Stimulated activated CD8-positive, alpha-beta memory T cell treated with anti-CD3 and anti-CD28 coated beads, Interleukin-4, amount 100 ng/mL, for 24 hours (primary cell): Measurements from ENCODE around the gene FUT7.

ENCODE experiments used
- DNase-seq: peaks from one replicate; pipeline ENCODE4 v3.0.0-alpha.2; 2020; ENCODE audit warnings: low read depth

Gene FUT7

GRCh38 chr9:137001857-137002645, 29.8 kb downstream of the FUT7 start:
- DNase-seq, result no peak

DNA sequence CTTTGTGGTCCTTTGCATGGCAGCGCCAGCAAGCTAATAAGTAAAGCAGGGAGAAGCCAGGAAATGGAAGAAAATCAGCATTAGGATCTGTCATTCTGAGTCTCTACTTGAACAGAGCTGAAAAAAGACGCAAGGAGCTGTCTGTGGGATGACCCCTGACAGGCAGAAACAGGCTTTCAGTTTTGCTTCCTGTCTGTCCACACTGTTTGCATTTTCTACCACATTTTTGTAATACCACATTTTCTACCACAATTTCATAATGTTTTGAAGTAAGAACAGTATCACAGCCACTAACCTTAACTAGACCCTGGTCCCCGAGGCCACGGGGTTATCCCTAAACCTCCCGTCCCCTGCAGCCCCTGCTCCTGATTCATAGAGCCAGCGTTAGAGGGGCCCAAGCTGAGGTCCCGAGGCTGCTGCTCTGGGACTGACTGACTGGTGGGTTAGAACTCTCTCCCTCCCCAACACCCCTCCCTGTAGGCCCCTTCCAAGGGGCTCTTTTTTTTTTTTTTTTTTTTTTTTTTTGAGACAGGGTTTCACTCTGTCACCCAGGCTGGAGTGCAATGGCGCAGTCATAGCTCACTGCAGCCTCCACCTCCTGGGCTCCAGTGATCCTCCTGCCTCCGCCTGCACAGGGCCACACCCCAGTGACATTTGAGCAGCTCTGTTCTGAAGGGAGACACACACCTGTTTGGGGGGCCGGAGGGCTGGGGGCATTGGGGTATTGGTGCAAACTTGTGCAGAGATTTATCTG, 31.5 kb downstream of the FUT7 start:
- no peak for DNase-seq

DNA sequence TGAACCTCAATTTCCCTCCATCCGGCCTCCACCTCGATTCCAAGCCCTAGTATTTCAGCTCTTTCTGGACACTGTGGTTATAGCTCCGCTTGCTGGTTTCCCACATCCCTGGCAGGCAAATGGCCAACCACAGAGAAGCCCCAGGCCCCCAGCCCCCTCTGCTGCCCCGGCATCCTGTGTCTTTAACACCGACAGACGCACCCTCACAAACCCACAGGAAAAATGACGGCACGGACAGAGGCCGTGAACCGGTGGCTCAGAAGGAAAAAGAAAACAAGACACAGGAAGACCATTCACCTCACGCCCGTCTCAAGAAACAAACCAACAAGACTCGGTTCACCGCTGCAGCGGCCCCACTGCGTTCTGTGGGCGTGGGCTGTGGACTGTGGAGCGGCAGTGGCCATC, 34.1 kb downstream of the FUT7 start:
- no peak for DNase-seq

GRCh38 chr9:136997371-136997770, 34.5 kb downstream of the FUT7 start:
- DNase-seq, result no peak

DNA sequence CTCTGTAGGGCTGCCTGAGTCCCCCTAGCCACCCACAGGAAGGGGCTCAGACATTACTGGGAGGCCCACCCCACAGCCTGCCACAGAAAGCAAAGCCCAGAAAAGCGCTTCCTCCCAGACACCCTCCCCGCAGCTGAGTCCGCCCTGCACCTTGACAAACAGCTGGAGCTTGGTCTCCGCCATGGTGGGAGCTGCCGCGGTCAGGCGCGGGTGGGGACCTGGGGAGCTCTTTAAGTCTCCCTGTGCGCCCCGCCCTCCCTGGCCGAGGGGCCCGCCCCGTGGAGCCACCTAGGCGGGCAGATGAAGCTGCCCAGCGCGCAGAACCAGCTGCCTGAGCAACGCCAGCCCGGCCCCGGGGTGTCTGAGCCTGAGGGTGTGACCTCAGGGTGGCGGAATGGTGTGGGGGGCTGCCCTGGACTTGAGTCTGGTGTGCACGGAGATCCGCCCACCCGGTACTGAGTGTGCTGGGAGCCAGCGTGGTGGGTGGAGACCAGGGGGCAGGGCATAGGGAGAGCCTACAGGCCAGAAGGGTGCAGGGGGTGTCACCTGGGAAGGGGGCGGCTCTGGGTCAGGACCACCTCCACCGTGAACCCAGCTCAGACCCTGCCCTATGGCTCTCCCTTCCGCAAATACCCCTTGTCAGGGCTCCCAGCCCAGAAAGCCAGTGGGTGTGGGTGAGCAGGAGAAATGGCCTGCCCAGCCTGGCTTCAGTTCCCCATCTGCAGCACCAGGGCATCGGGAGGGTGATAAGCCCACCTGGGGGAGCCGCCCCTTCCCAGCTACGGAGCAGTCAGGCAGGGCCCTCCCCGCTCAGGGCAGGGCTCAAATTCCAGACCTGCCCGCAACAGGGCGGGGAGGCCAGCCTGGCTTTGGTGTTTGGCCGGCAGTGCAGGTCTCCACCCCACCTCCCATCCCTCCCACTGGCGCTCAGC, 35.3 kb downstream of the FUT7 start, which contains the start of gene CLIC3:
Gene CLIC3 (minus strand): TSS at position 208 of the 932 bp plus-strand sequence. CDS start 25 bp downstream, at position 183.
- DNase-seq, result peak; percentile 49

- DNase-seq, result no peak
These were observed 36.0 kb downstream of the FUT7 start for GRCh38 chr9:136995772-136996311.

DNA sequence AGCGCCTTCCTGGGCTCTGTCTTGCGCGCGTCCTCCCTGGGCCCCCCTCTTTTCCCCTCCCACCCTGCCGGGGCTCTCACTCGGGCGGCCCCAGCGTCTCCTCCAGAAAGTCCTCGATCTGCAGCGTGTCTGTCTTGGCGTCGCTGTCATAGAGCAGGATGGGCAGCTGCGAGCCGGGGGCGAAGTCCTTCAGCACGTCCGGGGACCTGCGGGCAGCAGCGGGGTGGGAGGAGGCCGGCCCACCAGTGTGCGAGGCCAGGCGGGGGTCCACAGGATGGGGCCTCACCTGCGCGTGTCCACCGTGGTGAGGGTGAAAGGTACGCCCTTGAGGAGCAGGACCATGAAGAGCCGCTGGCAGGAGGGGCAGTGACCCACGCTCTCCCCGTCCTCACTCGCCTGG, 36.5 kb downstream of the FUT7 start:
- DNase-seq, result no peak

- no peak for DNase-seq
These were observed 37.0 kb downstream of the FUT7 start for GRCh38 chr9:136994888-136995230.

DNA sequence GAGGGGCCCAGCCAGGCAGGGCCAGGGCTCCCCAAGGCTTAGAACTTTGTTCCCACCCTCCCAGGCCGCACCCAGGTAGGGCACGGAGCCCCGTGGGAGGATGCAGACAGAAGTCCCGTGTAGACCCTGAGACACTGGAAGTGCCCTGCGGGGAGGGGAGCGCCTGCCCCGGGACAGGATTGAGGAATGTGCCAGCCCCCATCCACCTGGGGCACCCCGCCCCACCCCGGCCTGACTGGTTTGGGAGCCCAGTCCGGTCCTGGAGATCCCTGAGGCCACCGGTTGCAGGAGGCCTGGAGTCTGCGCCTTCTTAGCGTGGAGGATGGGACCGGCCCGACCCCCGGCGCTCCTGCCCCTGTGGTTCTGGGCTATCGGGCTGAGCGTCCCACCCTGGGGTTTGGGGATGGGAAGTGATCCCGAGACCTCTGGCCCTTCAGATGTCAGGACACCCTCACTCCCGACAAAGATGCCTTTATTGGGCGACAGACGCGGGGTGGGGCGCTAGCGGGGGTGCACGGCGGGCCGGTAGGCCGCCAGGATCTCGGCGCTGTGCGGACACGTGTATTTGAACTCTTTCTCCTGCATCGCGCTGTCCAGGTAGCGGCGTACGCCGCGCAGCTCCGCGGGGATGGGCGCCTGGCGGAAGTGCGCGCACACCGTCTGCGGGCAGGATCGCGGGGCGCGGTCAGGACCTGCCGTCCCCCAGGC, 37.6 kb downstream of the FUT7 start:
- DNase-seq, result no peak

DNA sequence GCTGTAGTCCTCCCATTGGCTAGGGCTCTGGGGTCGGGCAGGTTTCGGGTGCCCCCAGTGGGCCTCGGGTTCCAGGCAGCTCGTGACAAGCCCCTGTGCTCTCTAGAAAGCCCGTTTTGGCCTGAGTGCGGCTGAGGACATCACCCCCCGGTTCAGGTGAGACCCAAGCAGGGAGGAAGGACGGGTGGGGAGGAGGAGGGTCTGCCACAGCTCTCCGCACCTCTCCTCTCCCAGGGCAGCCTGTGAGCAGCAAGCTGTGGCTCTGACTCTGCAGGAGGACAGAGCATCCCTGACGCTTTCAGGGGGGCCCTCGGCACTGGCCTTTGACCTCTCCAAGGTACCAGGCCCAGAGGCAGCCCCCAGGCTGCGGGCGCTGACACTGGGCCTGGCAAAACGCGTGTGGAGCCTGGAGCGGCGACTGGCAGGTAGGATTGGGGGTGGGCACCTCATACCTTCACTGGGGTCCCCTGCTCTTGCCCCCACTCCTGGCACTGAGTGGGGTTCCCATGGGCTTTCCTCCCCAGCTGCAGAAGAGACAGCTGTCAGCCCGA, 39.0 kb downstream of the FUT7 start:
- DNase-seq, result no peak

- DNase-seq, result peak; percentile 92
These were observed 39.7 kb downstream of the FUT7 start, which contains the start of gene PAXX for GRCh38 chr9:136991993-136992818. Gene PAXX (plus strand): TSS chr9:136992422. CDS start chr9:136992444, 22 bp downstream.

DNA sequence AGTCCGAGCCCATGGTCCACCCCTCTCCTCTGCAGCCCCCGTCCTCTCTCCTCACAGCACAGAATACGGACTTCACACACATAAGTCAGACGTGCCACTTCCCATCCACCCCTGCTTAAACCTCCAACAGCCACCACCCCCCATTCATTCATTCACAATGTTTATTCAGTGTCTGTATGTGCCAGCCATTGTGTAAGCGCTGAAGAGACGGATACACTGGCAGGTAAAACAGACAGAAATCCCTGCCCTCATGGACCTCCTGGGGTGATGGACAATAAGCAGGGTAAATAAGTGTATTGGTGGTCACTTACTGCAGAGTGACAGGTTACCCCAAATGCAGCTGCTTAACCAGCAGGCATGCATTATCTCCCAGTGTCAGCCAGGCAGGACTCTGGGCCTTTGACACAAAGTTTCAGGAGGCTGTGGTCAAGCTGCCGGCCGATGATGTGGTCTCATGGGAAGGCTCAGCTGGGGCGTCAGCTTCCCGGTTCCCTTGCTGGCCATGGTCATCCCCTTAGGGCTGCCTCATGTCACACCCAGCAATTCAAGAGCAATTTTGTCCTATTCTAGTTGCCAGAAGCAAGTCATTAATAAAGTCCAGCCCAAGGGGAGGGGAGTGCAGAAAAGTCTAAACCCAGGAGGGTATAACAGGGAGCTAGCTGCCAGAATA, 41.5 kb downstream of the FUT7 start:
- DNase-seq, result no peak

DNA sequence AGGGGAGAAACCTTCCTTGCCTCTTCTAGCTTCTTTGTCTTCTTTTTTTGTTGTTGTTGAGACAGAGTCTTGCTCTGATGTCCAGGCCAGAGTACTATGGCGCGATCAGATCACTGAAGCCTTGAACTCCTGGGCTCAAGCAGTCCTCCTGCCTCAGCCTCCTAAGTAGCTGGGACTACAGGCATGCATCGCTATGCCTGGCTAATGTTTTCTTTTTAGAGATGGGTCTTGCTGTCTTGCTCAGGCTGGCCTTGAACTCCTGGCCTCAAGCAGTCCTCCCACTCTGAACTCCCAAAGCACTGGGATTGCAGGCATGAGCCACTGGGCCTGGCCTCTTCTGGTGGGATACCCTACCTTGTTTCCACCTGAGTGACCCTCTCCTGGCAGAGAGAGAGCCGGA, 43.0 kb downstream of the FUT7 start:
- DNase-seq, result no peak

GRCh38 chr9:136985853-136986252, 46.0 kb downstream of the FUT7 start:
- DNase-seq, result no peak

DNA sequence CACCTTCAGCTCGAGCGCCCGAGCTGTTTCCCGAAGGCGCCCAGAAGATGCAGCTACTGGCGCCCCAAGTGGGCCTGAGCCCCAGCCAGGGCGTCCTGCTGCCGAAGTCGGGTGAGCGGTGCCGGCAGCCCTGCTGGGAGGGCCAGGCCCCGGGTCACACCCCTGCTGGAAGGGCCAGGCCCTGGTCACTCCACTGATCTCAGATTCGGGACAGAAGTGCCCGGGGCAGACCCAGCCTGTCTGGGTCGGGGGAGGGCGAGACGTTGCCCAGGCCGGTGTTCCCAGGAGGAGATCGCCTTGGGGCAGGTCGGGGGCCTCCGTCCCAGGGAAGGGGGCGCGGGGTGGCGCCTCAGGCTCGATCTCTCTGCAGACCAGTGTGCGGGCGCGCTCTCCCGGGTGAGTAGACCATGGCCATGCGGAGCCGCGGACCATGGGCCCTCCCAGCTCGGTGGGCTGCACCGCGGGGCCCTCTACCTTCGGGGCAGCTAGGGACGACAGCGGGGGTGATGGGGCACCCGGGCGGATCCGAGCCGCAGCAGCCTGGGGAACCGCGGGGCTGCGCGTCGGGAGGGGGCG, 46.8 kb downstream of the FUT7 start:
- no peak for DNase-seq

- DNase-seq, result no peak
These were observed 47.3 kb downstream of the FUT7 start for GRCh38 chr9:136984464-136985026.

- DNase-seq, result no peak
These were observed 48.1 kb downstream of the FUT7 start for GRCh38 chr9:136983656-136984314.

- DNase-seq, result no peak
These were observed 48.7 kb downstream of the FUT7 start for GRCh38 chr9:136983167-136983566.
